Posterior vena cava (tissue), 2 donors: ENCODE data around the gene TFCP2L1. TPM values are rescaled to one million over a fixed set of nuclear protein-coding genes. Genes with fewer than 3 reads are reported as not detected.
"Not testable (repeated sequence)": the region's sequence is repeated elsewhere in the genome, so short reads cannot be mapped to it uniquely, and the experiment has no call there.

Experiments used
- DNase-seq: peaks from one replicate; pipeline ENCODE4 v3.0.0-alpha.2; 2020; ENCODE audit warnings: low spot score
- intact Hi-C, 2 donors: fragments of 100-400 bp; cut with DNase I; formaldehyde crosslinking; loops; one replicate each; pipeline versions ENCODE4 v1.14.1 to v1.14.2; 2022 to 2023
- total RNA-seq, 2 donors: library from RNA; stranded (reverse); fragmentation: NEBNext Ultra II Directional; extraction: Animal tissue kit (Norgen Biotek cat#: 25700); gene quantifications; one replicate each; pipeline ENCODE4 v1.2.1, GENCODE V29; 2021
- donor health status: DM: yes; HTN: yes; CAD: no.
- donor health status: DM: yes; HTN: yes; CAD: no.

The TFCP2L1 gene
- total RNA-seq, 2 donors from 2014 or later, result 0.29 to 2.3 TPM

- intact Hi-C loops, result no loop called here
- DNase-seq, result no peak
These were observed 5.4 kb downstream of the TFCP2L1 start for GRCh38 chr2:121279476-121280220.

GRCh38 chr2:121276341-121276740 is 8.7 kb downstream of the TFCP2L1 start:
- intact Hi-C loops, result no loop called here
- no peak for DNase-seq

GRCh38 chr2:121273116-121273515 is 11.9 kb downstream of the TFCP2L1 start:
- intact Hi-C loops, result no loop called here
- no peak for DNase-seq

GRCh38 chr2:121272596-121272995 is 12.4 kb downstream of the TFCP2L1 start:
- intact Hi-C loops, result no loop called here
- DNase-seq, result no peak

GRCh38 chr2:121269436-121269835 is 15.6 kb downstream of the TFCP2L1 start:
- DNase-seq, result not testable (repeated sequence)

GRCh38 chr2:121266543-121267106 is 18.4 kb downstream of the TFCP2L1 start:
- no peak for DNase-seq
- intact Hi-C loops, result no loop called here

More at GRCh38 chr2:121269436-121269835, 15.6 kb downstream of the TFCP2L1 start:
- intact Hi-C loops, result not testable (repeated sequence)

- intact Hi-C loops, result no loop called here
- no peak for DNase-seq
These were observed 20.8 kb downstream of the TFCP2L1 start for GRCh38 chr2:121263996-121264715.

- intact Hi-C loops, result no loop called here
- no peak for DNase-seq
These were observed 24.4 kb downstream of the TFCP2L1 start for GRCh38 chr2:121260370-121261154.

- intact Hi-C loops, result no loop called here
- DNase-seq, result no peak
These were observed 27.0 kb downstream of the TFCP2L1 start for GRCh38 chr2:121258051-121258450.

- intact Hi-C loops, result no loop called here
- DNase-seq, result no peak
These were observed 27.5 kb downstream of the TFCP2L1 start for GRCh38 chr2:121257480-121257840.

- DNase-seq, result no peak
- intact Hi-C loops, result no loop called here
These were observed 28.1 kb downstream of the TFCP2L1 start for GRCh38 chr2:121256720-121257479.

- intact Hi-C loops, result no loop called here
- DNase-seq, result no peak
These were observed 29.6 kb downstream of the TFCP2L1 start for GRCh38 chr2:121255358-121255757.

GRCh38 chr2:121254748-121255147 is 30.3 kb downstream of the TFCP2L1 start:
- intact Hi-C loops, result no loop called here
- peak; percentile 14 for DNase-seq

GRCh38 chr2:121253674-121254240 is 31.2 kb downstream of the TFCP2L1 start:
- intact Hi-C loops, result no loop called here
- DNase-seq, result peak; percentile 68

- intact Hi-C loops, result no loop called here
- peak; percentile 49 for DNase-seq
These were observed 31.9 kb downstream of the TFCP2L1 start for GRCh38 chr2:121253021-121253673.

GRCh38 chr2:121251497-121251896 is 33.5 kb downstream of the TFCP2L1 start:
- intact Hi-C loops, result no loop called here

GRCh38 chr2:121248766-121249343 is 36.1 kb downstream of the TFCP2L1 start:
- peak; percentile 67 for DNase-seq
- intact Hi-C loops, result no loop called here

More at GRCh38 chr2:121251497-121251896, 33.5 kb downstream of the TFCP2L1 start:
- no peak for DNase-seq

- DNase-seq, result no peak
- intact Hi-C loops, result no loop called here
These were observed 37.0 kb downstream of the TFCP2L1 start for GRCh38 chr2:121247971-121248370.
